ENCODE data around the gene MAP4K4.

GRCh38 chr2:101842471-101842870 is 145.0 kb downstream of the MAP4K4 start:
- no peak for TF ChIP-seq CTCF (optimal IDR thresholded peaks at IDR 0.05 in 1 of 3, IDR thresholded peaks at IDR 0.05 in 1 of 3, conservative IDR thresholded peaks at IDR 0.05 in 1 of 3; ENCODE audit: extremely low read depth in 1 of 3, insufficient read depth in 2 of 3, low read length in 3 of 3)
- no peak for TF ChIP-seq EZH2 (IDR thresholded peaks at IDR 0.05; ENCODE audit: low read length)
